Type B pancreatic cell (in vitro differentiated cells): Measurements from ENCODE around the gene PDCD1. TPM values are rescaled to one million over a fixed set of nuclear protein-coding genes. Genes with fewer than 3 reads are reported as not detected.
"Not testable (repeated sequence)": the region's sequence is repeated elsewhere in the genome, so short reads cannot be mapped to it uniquely, and the experiment has no call there.

ENCODE experiments used
- DNase-seq: peaks from one replicate; pipeline ENCODE4 v3.0.0; 2021; ENCODE audit warnings: mixed read lengths; ENCODE audit not compliant: unreplicated experiment; ENCODE audit errors: extremely low spot score
- H3K27ac Mint-ChIP-seq: 2 replicates; pipeline ENCODE4 v1.8.0; 2021; ENCODE audit warnings: mild to moderate bottlenecking, mixed read lengths
- H3K27me3 Mint-ChIP-seq: 2 replicates; pipeline ENCODE4 v1.8.0; 2021; ENCODE audit warnings: mixed read lengths
- H3K36me3 Mint-ChIP-seq: 2 replicates; pipeline ENCODE4 v1.8.0; 2021; ENCODE audit warnings: mixed read lengths
- H3K4me1 Mint-ChIP-seq: one replicate; pipeline ENCODE4 v1.8.0; 2021; ENCODE audit warnings: mixed read lengths; ENCODE audit not compliant: unreplicated experiment
- H3K4me3 Mint-ChIP-seq: 2 replicates; pipeline ENCODE4 v1.8.0; 2021; ENCODE audit warnings: mild to moderate bottlenecking, mixed read lengths
- H3K9me3 Mint-ChIP-seq: 2 replicates; pipeline ENCODE4 v1.8.0; 2021; ENCODE audit warnings: mixed read lengths
- total RNA-seq: library from RNA; stranded (reverse); gene quantifications from 2 replicates; pipeline ENCODE4 v1.2.1, GENCODE V29; 2021; ENCODE audit warnings: low replicate concordance
- TF ChIP-seq, protein P1 (sequence below): fragments of 200-600 bp; sonication (generic); conservative IDR thresholded peaks from 2 replicates; pipeline ENCODE4 v1.5.0; 2021; ENCODE audit warnings: antibody characterized with exemption, mild to moderate bottlenecking

PDCD1 gene
- total RNA-seq, 1 donor from 2014 or later = not detected

- TF ChIP-seq, protein P1, sequence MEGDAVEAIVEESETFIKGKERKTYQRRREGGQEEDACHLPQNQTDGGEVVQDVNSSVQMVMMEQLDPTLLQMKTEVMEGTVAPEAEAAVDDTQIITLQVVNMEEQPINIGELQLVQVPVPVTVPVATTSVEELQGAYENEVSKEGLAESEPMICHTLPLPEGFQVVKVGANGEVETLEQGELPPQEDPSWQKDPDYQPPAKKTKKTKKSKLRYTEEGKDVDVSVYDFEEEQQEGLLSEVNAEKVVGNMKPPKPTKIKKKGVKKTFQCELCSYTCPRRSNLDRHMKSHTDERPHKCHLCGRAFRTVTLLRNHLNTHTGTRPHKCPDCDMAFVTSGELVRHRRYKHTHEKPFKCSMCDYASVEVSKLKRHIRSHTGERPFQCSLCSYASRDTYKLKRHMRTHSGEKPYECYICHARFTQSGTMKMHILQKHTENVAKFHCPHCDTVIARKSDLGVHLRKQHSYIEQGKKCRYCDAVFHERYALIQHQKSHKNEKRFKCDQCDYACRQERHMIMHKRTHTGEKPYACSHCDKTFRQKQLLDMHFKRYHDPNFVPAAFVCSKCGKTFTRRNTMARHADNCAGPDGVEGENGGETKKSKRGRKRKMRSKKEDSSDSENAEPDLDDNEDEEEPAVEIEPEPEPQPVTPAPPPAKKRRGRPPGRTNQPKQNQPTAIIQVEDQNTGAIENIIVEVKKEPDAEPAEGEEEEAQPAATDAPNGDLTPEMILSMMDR = no peak
- Mint-ChIP-seq H3K9me3 (no peaks in the 10 kb centered on the region), H3K27ac (no peak overlapping the region), H3K36me3 (no peaks in the 10 kb centered on the region), H3K4me1 (no peaks in the 10 kb centered on the region), H3K27me3 (no peaks in the 10 kb centered on the region), H3K4me3 (no peak overlapping the region)
- no peak for DNase-seq
These were observed 56.0 kb downstream of the PDCD1 start for GRCh38 chr2:241802421-241803318.

GRCh38 chr2:241801611-241802420 lies 56.9 kb downstream of the PDCD1 start:
- no peaks in the 10 kb centered on the region for H3K9me3 Mint-ChIP-seq
- no peak overlapping the region for H3K27ac Mint-ChIP-seq
- H3K27me3 Mint-ChIP-seq = no peaks in the 10 kb centered on the region
- H3K4me3 Mint-ChIP-seq = no peak overlapping the region
- no peak for DNase-seq
- no peaks in the 10 kb centered on the region for H3K36me3 Mint-ChIP-seq
- TF ChIP-seq, protein P1 = no peak
- H3K4me1 Mint-ChIP-seq = peaks cover 4% of the 10 kb centered on the region

DNA sequence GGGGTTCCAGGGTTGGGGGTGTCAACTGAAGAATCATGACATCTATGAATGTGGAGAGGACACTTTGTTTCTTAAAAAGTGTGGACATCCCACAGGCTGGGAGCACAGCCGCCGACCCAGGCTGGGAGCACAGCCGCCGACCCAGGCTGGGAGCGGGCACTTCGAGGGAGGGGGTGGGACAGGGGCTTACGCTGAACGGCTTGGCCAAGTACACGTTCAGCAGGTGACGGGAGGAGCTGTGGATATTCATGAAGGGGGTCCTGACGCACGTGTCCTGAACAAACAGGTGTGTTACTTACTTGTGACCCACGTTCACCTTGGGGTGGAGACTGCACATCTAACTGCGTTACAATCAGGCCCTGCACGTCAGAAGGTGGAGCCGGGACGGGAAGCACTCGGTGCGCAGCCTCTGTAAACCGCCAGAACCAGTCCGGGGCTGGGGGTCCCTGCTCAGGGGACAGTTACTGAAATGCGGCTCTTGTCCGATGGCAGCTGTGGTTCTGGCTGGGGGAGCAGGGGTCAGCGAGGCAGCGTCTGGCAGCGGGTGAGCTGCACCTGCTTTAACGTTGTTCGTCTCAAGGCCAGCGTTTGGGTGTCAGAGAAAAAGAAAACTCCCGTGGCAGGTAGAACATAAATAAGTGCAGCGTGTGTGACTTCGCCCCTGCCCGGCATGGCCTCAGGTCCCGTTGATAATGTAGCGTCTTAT lies 58.3 kb downstream of the PDCD1 start:
- H3K9me3 Mint-ChIP-seq, H3K36me3 Mint-ChIP-seq, H3K27ac Mint-ChIP-seq, DNase-seq, H3K4me3 Mint-ChIP-seq, H3K4me1 Mint-ChIP-seq, H3K27me3 Mint-ChIP-seq: not testable (repeated sequence)

Other genes starting within 250 kb of the PDCD1 start
- 51.3 and 53.3 TPM in 2 replicates for gene THAP4, start 221.7 kb downstream of the PDCD1 start, total RNA-seq
- gene ATG4B, start 221.2 kb downstream of the PDCD1 start, total RNA-seq = 96.5 and 112 TPM in 2 replicates
- 32.7 and 66.7 TPM in 2 replicates for gene DTYMK, start 172.1 kb downstream of the PDCD1 start, total RNA-seq
- 37.6 and 48.8 TPM in 2 replicates for gene ING5, start 156.9 kb downstream of the PDCD1 start, total RNA-seq
- 17.3 and 36.0 TPM in 2 replicates for gene D2HGDH, start 124.3 kb downstream of the PDCD1 start, total RNA-seq
- 0.19 and 0.29 TPM in 2 replicates for gene GAL3ST2, start 82.1 kb downstream of the PDCD1 start, total RNA-seq
- gene NEU4, start 49.7 kb downstream of the PDCD1 start, total RNA-seq = 0.19 and 0.51 TPM in 2 replicates
- not detected in 2 replicates for gene RTP5, start 10.8 kb upstream of the PDCD1 start, total RNA-seq